Measurements from ENCODE around the gene SRGAP3.

- TF ChIP-seq, protein P1, sequence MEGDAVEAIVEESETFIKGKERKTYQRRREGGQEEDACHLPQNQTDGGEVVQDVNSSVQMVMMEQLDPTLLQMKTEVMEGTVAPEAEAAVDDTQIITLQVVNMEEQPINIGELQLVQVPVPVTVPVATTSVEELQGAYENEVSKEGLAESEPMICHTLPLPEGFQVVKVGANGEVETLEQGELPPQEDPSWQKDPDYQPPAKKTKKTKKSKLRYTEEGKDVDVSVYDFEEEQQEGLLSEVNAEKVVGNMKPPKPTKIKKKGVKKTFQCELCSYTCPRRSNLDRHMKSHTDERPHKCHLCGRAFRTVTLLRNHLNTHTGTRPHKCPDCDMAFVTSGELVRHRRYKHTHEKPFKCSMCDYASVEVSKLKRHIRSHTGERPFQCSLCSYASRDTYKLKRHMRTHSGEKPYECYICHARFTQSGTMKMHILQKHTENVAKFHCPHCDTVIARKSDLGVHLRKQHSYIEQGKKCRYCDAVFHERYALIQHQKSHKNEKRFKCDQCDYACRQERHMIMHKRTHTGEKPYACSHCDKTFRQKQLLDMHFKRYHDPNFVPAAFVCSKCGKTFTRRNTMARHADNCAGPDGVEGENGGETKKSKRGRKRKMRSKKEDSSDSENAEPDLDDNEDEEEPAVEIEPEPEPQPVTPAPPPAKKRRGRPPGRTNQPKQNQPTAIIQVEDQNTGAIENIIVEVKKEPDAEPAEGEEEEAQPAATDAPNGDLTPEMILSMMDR (IDR thresholded peaks at IDR 0.05), result no peak
- TF ChIP-seq EP300 (IDR thresholded peaks at IDR 0.05), result no peak
- TF ChIP-seq POLR2AphosphoS5 (IDR thresholded peaks at IDR 0.05), result no peak
- TF ChIP-seq POLR2A (IDR thresholded peaks at IDR 0.05), result no peak
These were observed 157.8 kb downstream of the SRGAP3 start for GRCh38 chr3:9091486-9092235.
